SIG-M5 treated with dmso at 0.1 percent for 504 hours (cell line): ENCODE data around the gene ARL15.
A peak's percentile ranks its signal among the peaks of the same experiment; 100 is the strongest.

Experiments
- DNase-seq: peaks from one replicate; lab custom pipeline; 2025; ENCODE audit not compliant: unreplicated experiment; lab: John Stamatoyannopoulos, UW

ARL15 gene

DNA sequence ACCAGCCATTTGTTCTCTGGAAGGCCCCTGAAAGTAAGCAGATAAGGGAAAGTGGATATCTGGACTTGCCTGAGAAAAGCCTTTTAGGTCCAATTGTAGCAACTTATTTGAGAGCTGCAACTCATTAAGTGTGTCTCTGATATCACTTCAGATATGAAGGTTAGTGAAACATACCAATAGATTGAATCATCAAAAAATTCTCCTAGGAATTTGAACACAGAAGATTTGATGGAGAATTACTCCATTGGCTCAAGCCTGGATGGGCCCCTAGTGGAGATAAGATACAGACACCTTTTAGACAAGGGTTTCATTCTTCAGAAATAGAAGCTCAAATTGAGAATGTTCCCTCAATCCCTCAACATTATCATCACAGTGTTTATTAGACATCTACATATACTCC lies 393.3 kb downstream of the ARL15 start:
- no peak for DNase-seq

DNA sequence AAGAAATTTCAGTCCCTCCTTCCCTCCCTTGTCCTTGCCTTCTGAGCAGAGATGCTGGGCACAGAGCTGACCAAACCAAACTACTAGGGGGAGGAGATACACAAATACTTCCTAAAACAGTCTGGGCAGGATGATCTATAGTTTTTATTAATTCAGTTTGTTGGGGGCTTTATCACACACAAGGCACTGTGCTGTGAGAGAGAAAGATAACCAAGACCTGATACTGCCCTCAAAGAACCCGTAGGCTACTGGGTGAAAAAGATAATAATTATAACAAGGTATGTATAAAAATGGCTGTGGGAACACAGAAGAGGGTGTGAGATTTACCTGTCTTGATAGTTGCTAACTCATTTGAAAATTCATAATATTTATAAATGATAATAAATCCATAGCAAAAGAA lies 395.3 kb downstream of the ARL15 start:
- DNase-seq, result no peak

DNA sequence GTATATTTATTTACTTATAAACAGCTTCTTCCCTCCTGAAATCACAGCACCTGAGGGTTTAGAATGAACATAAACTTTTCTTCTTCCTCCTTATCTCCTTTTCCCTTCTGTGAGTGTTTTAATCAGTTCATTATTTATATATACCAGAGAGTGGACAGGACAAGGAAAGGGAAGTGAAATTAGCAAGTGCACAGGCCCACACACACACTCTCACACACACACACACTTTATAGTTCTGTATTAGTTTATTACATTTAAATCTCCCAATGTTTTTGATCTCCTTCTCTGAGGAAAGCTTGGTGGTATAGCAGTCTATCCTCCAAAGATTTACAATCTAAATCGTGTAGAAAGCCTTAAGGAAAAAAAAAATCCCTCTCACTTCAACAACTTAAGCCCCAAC lies 396.4 kb downstream of the ARL15 start:
- DNase-seq, result peak; percentile 3

DNA sequence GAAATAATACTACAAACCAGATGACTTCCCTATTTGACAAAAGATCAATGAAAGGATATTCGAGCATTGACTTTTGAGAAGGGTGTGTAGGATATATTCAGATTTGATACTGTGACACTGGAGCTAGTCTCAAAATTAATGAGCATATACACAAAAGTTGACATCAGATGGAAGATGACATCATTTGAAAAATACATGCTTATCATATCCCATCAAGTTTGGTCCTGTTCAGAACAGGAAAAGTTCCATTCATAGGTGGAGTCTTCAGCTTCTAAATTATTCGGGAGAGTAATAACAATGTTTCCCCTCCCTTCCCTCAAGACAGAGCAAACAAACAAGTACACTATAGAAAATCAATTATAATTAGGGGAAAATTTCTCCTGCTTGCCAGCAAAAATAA lies 401.6 kb downstream of the ARL15 start:
- no peak for DNase-seq

DNA sequence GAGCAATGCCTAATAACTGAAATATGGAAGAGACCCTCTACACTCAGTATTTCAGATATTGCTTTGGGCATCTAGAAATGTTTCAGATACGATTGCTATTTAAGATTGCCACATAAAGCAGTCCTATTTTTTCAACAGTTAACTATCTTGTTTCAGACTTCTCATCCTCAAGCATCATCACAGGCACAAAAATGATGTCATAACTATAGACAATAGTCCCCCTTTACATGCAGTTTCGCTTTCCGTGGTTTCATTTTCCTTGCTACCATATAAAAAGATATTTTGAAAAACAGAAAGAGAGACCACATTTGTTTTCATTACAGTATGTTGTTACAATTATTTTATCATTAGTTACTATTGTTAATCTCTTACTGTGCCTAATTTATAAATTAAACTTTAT lies 402.5 kb downstream of the ARL15 start:
- DNase-seq, result no peak

DNA sequence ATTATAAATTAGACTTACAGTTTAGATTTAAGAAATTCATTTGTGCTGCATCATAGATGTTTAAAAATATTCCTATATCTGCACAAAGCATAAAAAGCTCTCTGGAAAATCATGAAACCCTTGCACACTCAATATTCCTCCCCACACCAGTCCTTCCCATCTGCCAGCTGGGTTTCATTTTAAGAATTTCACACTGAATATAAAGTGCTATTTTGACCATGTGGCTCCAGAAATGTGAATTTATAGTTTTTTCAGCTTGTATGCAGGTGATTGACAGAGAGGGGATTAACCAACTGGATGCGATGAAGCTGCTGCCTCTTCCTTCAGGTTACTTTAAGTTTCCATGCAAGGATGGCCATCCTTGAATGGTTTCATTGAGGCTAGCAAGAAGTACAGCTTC lies 403.6 kb downstream of the ARL15 start:
- DNase-seq, result no peak

DNA sequence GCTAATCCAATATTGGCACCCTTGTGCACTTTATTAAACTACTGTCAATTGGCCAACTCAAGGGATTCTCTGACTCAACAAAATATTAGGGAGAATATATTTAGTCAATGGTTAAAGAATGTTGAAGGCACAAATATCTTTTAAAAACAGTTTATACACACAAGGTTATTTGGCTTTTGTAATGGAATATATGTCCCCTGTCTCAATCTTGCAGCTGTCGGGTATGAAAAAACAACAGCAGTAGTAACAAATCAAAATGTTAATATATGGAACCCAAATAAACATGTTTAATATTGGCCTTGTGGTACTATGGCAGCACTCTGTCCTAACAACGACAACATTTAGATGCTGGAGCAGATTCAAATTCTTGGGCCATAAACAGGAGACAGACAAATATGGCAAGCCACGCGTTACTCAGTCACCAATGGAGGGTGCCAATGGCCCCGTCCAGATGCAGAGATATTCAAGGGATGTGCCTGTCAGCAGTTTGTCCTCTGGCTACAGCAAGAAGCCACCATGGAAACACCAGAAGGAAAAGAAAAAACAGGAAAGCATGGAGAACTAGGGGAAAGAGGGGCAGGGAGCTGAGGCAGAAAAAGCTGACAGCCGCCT lies 408.0 kb downstream of the ARL15 start:
- no peak for DNase-seq

DNA sequence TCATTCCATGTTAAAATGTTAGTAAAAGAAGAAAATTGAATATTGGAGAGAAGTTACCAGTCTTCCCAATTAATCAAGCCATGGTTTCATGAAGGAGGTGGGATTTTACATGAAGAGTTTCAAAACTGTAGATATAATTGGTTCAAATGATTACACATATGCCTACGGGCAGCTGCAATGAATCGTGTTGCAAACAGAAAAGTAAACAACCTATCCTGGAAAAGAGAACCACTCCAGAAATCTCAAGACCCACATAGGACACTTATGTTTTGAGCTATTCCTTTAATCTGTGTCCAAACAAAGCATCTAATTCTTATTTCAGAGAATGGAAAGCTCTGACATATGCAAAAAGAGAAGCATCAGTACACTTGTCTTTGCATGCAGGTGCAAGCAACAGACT lies 409.7 kb downstream of the ARL15 start:
- no peak for DNase-seq

DNA sequence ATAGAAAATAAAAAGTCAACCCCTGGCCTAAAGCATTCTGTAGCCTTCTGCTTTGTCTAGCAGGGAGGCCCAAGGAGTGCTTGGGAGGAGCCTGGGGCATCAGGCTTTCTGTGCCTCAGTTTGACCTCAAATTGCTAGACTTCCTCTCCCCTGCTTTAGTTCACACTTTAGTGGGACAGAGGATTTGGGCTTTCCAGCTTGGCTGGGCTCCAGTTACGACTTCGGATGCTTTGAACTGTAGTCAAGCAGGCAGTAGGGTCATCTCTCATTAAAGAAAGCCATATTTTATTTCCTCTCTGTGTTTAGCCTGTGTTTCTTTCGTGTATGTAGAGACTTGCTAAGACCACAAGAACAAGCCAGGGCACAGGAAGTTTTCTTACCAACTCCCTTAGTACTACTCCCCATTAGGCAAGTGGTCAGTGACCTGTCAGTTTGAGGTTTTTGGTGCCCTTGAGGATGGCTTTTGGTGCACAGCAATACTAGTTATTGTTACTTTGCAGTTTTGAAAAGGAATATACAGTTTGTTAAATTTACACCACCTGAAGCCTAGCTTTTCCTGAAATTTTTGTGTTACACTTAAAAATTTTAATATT lies 415.2 kb downstream of the ARL15 start:
- no peak for DNase-seq

DNA sequence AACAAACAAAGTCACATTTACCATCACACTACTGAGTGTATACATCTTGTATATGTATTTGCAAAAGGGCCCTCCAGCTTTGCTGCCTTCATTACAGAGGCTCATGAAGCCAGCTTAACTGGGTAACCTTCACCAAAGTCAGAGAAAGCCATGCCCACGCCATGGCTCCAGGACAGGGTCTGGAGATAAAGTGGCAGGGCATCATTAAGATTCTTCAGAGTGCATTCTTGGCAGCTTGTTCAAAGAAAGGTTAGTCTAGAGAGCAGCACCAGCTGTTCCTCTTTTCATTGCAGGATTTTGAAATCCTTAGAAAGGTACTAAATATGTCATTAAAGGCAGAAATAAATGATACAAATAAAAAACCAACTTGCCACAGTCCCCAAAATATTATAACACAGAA lies 416.7 kb downstream of the ARL15 start:
- no peak for DNase-seq

DNA sequence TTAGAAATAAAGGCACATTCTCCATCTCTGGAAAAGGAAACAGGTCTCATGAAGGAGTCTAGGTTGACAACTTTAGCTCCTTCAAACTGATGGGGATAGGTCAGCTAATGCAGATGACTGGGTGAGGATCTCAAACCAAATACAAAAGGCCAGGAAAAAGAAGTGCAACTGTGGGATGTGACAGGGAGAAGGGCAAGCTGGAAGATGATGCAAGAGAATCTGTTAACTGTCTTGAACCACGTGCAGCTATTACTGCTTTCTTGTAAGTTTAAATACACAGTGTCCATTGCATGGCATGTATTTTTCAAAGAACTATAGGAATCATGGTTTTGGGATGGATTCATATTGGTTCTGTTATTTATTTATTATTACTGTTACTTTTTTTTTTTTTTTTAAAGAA lies 418.1 kb downstream of the ARL15 start:
- DNase-seq, result no peak

DNA sequence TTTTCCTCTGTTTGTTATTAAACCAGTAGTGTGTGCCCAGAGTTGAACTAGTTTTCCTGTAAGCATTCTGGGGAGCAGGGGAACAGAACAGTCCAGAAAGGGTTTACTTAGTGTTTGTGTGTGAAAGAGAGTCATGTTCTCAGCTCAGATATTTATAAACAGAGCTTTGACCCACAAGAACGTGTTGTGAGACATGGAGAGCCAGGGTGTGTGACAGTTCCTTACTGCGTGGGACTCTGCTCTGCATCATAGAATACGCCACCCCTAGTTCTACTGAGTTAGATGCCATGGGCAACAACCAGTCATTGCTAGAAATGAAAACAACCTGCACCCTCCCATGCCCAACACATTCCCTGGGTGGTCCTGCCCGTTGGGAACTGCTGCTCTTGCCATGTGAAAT lies 419.2 kb downstream of the ARL15 start:
- DNase-seq, result no peak

DNA sequence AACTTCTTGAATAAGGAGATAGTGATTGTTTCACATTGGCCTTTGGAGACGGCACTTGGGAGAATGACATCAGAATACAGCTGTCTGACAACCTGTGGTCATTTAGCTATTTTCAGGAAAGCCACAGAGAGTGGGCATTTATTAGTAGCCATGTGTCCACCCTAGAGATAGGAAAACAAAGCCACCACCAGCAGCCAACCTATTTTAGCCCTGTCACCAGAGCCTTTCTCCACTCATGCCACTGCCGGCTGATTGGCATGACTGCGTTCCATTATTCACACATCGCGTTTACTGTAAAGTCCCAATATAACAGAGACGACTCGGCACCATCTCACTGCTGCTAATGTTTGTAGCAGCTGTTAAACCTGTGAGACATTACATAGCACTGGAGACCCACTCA lies 419.9 kb downstream of the ARL15 start:
- DNase-seq, result no peak

DNA sequence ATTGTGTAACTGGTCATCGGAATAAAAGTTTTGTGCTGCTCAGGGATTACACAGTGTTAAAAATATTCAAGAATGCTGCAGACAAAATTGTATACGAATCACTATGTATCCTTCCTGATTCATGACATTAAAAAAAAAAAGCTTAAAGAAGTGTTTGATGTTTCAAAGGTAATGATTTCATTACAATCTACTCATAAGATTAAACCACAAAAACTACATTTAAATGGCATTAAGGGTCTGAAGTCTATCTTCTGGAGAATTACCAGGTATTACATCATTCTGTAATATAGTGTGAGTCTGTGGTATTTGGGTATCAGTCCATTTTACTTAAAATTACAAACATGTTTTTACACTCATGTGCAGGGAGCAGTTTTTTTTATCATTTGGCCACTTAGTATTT lies 425.5 kb downstream of the ARL15 start:
- DNase-seq, result no peak

DNA sequence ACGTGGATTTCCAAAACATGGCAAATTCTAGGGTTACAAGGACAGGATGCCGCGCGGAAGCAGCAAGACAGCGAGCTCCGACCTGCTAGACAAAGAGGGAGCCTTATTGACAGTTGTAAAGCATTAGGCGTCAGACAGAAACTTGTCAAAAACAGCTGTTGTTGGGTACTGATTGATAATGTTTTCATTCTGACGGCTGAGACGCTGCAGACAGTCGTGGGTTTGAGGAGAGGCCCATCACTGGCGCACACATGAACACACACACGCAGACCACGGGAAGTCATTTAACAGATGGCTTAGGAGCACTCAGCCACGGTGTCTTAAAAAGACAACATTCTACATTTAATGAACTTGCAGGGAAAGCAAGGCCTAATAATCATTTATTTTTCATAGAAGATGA lies 426.0 kb downstream of the ARL15 start:
- DNase-seq, result no peak

DNA sequence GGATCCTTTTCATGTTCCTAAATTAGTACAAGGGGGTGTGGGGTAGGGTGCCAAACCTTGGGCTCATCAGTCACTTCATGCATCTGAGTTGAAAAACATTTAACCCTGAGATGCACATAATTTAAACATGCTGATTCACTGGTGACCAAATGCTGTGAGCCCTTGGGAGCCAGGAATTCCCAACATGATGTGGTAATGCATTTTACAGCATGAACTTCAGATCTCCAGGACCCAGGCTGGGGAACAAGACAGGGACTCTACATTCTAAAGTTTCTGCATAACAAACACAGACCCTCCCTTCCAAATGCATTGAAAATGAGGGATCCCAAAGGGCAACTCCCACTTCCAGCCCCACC lies 427.7 kb downstream of the ARL15 start:
- DNase-seq, result no peak

DNA sequence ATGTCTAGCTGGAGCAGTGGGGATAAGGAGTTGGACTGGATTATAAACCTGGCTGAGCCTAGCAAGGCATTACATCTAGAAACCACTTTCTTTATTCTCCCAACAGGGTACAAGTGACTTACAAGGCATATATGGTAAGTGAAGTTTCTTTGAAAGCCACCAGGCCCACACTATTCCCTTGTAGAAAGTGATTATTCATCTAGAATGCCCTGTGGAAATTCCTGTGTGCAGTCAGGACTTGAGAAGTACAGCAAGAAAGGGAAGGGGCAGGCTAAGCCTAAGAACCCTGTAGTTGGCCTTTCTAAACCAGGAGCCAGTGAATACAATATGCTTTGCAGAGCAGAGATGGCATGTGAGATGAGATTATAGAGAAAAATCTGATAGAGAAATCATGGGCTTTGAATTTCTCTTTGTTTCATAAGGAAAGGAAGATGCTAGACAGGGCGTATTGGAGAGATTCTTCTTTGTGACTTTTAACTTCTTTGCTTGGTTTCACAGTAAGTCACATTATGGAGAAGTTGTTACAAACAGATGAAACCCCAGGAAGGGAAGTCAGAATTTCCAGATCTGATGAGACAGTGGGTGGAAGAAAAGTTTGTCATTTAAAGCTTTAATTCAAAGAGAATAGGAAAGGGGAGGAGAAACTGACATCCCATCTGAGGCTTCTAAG lies 428.2 kb downstream of the ARL15 start:
- peak; percentile 3 for DNase-seq

DNA sequence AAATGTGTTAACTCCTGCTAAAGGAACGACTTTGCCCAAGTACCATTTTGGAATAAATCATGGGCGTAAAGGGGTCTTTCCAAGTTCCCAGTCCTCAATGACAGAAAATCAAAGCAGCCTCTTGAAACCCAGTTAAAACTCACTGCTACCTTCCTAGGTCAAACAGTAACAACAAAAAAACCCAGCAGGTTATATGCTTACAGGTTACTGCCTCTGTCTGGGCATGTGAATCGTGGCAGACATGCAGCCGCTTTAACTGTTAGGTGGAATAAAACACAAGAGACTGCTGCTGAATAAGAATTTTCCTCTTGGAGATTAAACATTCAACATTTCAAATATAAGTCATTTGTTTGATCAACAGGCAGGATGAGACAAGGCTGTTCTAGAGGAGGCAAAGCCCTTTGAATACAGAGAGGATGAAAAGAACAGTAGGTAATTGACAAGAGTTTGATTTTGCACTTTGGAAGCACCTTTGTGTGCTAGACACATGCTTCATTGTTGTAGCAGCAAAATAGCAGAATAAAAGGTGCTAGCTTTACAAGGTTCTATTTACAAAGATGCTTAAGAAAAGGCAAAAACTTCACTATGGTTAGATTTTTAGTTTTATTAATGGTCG lies 430.6 kb downstream of the ARL15 start:
- DNase-seq, result no peak

DNA sequence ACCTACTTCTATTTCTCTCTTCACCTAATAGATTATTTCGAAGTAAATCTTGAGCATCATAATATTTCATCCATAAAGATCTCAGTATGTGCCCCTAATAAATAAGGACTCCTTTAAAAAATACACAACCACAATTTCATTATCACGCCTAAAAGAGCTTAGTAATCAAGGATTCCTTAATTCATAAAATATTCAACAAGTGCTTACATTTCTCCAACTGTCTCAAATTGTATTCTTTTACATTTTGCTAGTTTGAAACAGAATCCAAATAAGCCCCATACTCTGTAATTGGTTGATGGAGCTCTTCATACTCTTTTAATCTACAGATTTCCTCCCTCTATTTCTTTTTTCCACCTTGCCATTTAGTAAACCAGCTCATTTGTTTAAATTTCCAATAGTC lies 432.4 kb downstream of the ARL15 start:
- DNase-seq, result no peak

DNA sequence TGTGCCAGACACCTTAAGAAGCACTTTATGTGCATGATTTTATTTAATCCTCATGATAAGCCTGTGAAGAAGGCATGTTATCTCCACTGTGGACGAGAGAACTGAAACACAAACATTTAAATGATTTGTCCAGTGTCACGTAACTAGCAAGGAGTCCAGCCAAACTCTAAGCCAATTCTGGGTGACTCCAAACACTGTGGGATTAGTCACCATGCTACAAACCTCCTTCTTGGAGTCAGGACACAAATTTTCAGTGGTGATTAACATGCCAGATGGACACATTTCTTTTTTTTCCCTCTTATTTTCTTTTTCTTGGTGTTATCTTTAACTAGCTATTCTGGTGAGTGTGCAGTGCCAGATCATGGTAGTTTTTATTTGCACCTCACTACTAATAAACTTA lies 433.1 kb downstream of the ARL15 start:
- no peak for DNase-seq

DNA sequence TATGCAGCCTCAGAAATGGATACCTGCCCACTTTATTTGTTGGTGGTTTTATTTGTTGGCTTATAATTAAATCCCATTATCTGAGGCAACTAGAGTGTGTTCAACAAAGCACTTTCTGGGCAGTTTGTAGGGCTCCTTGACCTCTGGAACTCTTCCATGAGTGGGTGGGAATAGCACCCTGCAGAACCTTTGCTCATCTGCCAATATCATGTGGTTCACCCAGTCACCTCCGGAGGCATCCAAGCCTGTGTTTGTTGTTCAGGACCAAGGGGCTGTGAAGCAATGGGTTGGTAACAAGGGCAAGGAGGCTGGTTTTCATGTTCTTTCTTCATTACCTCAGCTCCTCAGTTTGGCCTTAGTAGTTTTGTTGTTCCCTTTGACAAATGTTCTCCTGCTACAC lies 436.0 kb downstream of the ARL15 start:
- DNase-seq, result no peak

DNA sequence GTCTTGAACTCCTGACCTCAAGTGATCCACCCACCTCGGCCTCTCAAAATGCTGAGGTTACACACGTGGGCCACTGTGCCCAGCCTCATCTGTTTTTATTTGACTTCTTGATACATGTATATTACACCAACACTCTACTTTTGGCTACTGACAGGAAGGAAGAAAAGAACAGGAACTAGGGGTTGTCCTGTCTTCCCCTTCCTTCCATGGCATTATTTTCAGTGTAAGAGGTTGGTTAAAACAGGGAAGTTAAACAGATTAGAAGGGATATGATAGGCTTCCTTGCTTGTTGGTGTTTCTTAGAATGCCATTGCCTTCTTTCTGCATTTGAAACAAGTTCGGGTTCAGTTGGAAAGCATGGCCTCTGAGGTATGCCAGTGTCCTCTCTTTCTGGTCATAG lies 437.1 kb downstream of the ARL15 start:
- no peak for DNase-seq

DNA sequence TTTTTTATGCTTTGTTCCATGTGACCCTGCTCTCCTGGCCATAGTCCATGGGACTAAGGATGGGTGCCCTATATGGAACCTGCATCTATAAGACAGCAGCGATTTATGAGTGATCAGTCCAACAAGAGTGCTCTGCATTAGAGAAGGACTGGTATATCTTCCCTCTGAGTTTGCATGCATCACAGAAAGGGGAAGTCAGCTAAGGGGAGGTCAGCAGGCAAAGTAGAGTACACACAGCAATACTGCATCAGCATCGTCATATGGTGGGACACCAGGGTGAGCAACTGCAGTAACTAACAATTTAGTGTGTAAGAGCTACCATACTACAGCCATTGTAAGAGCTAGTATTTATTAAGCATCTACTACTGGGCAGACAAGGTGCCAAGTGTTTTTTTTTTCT lies 438.6 kb downstream of the ARL15 start:
- peak; percentile 46 for DNase-seq
